Fibroblast of the aortic adventitia (primary cell): ENCODE measurements around the gene STYK1. TPM values are rescaled to one million over a fixed set of nuclear protein-coding genes. Genes with fewer than 3 reads are reported as not detected.

Experiments
- DNase-seq: peaks from one replicate; pipeline ENCODE4 v3.0.0-alpha.2; 2010; ENCODE audit warnings: low read depth
- H3K4me3 ChIP-seq: 2 replicates; pipeline ENCODE4 v1.5.1; 2011; ENCODE audit warnings: low read depth, mild to moderate bottlenecking, control low read depth, low read length, moderate library complexity
- CTCF ChIP-seq: IDR thresholded peaks from 2 replicates; pipeline ENCODE4 v1.5.1; 2011; ENCODE audit warnings: mild to moderate bottlenecking, low read length, control low read depth, inconsistent platforms; ENCODE audit not compliant: insufficient read depth
- total RNA-seq: library from RNA; depleted of rRNA; stranded (reverse); fragments of >200 nt; gene quantifications from 2 replicates; pipeline ENCODE4 v1.2.3, GENCODE V29; 2012; ENCODE audit warnings: low replicate concordance

The STYK1 gene
- 0.27 TPM in 1 of 2 replicates, not detected in the other for total RNA-seq

- peak within 1 kb of the TSS; percentile 71 for H3K4me3 ChIP-seq
- TF ChIP-seq CTCF: peak; percentile 94
- DNase-seq: peak; percentile 26
Observed at GRCh38 chr12:10673659-10674384, at the start of gene STYK1. Gene STYK1, minus strand, starts transcription at chr12:10674052. Its CDS starts 39,434 bp downstream, at chr12:10634618.

DNA sequence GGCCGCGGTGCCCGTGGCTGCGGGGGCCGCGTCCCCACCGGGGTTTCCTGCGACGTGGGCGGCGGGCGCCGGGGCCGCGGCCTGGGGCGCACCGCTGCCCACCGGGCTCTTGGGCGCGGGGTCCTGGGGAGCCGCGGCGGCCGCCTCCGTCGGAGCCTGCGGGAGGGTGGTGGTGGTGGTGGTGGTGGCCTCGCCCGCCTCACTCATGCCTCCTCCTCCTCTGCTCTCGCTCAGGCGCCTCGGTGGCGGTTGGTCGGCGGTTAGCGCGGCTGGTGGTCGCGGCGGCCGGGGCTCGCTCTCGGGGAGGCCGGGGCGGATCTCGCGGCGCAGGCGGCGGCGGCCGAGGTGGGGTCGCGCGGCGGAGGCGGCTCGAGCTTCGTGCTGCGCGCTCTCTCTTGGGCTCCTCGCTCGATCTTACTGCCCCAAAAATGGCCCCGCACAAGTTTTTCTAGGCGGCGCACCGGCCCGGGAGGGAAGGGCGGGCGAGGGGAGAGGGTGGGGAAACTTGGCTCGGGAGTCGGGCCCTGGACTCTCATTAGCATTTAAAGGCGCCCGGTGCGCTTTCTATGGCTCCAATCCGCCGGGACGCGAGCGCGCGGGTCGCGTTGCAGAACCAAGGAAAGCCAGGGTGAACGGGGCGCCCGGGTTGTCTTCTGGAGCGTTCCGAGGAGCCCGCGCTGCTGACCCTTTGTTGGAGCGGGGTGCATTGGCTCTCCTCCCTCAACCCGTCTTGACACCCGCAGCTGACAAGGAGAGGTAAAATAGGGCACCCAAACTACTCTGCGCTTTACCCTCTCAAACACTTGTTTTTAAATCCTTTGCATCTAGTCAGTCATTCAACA is 49.3 kb upstream of the STYK1 start, which contains the start of gene YBX3:
YBX3 (minus strand) TSS at position 419 of the 842 bp plus-strand sequence; CDS start at position 207, 212 bp downstream.
- TF ChIP-seq CTCF: no peak
- H3K4me3 ChIP-seq: peak within 1 kb of the TSS; percentile 96
- peak; percentile 82 for DNase-seq

DNA sequence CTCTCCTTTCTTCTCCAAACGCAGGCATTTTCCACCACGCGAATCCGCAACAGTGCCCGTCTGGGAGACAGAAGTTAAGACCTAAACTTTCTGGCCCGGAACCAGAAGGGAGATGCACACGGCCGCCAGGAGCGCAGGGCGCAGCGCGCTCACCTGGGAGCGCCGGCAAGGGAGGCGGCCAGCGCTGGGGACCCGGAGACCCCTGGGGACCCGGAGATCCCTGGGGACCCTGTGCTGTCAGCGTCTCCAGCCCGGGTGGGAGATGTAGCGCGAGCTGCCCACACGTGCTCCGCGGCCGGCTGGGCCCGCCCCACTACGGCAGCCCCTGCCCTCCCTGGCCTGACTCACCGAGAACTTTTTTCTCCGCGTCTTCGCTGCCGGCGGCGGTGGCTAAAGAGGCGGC is 48.7 kb upstream of the STYK1 start:
- TF ChIP-seq CTCF: peak; percentile 21
- peak; percentile 56 for DNase-seq
- peak overlapping the region; percentile 96 for H3K4me3 ChIP-seq

DNA sequence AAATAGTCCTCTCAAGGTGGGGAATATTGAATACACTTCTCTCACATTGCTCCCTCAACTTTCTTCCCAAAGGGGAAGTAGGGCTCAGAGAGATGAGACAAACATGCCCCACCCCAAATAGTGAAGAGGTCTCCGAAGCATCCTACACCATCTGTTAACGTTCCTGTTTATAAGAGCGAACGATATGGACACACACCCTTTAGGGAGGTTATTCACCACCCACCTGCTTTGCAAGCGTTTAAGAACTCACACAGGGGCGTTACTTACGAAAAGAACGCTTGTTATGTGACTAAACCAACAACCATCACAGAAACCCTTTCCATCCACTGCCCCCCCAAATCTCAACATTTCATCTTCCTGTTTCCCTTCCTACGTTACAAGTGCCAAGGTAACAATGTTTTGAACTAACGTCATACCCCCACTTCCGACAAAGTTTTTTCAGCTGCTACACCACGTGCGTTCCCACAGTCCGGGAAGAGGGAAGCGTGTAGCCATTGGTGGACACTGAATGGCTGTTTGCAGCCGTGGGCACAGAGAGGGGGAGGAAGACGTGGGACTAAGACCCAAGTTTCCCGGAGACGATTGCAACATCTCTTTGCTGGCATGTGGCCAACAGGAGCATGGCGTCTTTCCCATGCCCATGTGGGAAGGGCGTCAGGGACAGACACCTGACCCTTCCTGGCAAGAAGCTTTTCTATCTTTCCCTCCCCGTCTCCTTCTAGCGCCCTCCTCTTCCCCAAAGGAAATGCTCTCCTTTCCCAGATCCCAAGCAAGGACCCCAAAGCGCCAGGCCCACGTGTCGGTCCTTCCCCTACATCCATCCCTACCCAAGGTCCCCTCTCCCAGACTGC is 48.0 kb upstream of the STYK1 start:
- peak; percentile 98 for DNase-seq

GRCh38 chr12:10720974-10721650 is 47.3 kb upstream of the STYK1 start:
- DNase-seq: peak; percentile 33
- no peak for TF ChIP-seq CTCF
- peak overlapping the region; percentile 96 for H3K4me3 ChIP-seq

More for the DNA sequence above, 48.0 kb upstream of the STYK1 start:
- H3K4me3 ChIP-seq: peak overlapping the region; percentile 96
- no peak for TF ChIP-seq CTCF

GRCh38 chr12:10719482-10719881 is 45.6 kb upstream of the STYK1 start:
- no peak for DNase-seq
- peak overlapping the region; percentile 19 for H3K4me3 ChIP-seq
- TF ChIP-seq CTCF: no peak
